H9 (cell line): Measurements from ENCODE around the gene AMMECR1L. TPM values are rescaled to one million over a fixed set of nuclear protein-coding genes. Genes with fewer than 3 reads are reported as not detected.

ENCODE experiments used
- DNase-seq: peaks from one replicate; pipeline ENCODE4 v3.0.0-alpha.2; 2017
- H2AFZ ChIP-seq: one replicate; pipeline ENCODE4 v1.6.1; 2013; ENCODE audit warnings: mild to moderate bottlenecking, low read length, control low read depth, moderate library complexity
- H2AK5ac ChIP-seq: 2 replicates; pipeline ENCODE4 v1.6.1; 2013; ENCODE audit warnings: low read length, control low read depth, mixed read lengths; ENCODE audit not compliant: insufficient read length
- H2BK120ac ChIP-seq: one replicate; pipeline ENCODE4 v1.6.1; 2013; ENCODE audit warnings: low read depth, mild to moderate bottlenecking, low read length, control low read depth, inconsistent platforms; ENCODE audit not compliant: poor library complexity, severe bottlenecking
- H2BK12ac ChIP-seq: 2 replicates; pipeline ENCODE4 v1.6.1; 2013; ENCODE audit warnings: low read length, control low read depth, mixed read lengths, low read depth; ENCODE audit not compliant: insufficient read length
- H2BK15ac ChIP-seq: 2 replicates; pipeline ENCODE4 v1.6.1; 2013; ENCODE audit warnings: low read depth, low read length, control low read depth
- H2BK20ac ChIP-seq: one replicate; pipeline ENCODE4 v1.6.1; 2013; ENCODE audit warnings: low read depth, mild to moderate bottlenecking, low read length, control low read depth, inconsistent platforms; ENCODE audit not compliant: poor library complexity, severe bottlenecking
- H2BK5ac ChIP-seq: 2 replicates; pipeline ENCODE4 v1.6.1; 2013; ENCODE audit warnings: low read length, control low read depth, mixed read lengths; ENCODE audit not compliant: insufficient read length
- H3K14ac ChIP-seq: 2 replicates; pipeline ENCODE4 v1.6.1; 2013; ENCODE audit warnings: low read length, control low read depth; ENCODE audit not compliant: insufficient read depth
- H3K18ac ChIP-seq: 2 replicates; pipeline ENCODE4 v1.6.1; 2013; ENCODE audit warnings: low read depth, mild to moderate bottlenecking, mixed read lengths, low read length, control low read depth; ENCODE audit not compliant: insufficient read length
- H3K23ac ChIP-seq: 2 replicates; pipeline ENCODE4 v1.6.1; 2013; ENCODE audit warnings: low read length, control low read depth, mixed read lengths, low read depth; ENCODE audit not compliant: insufficient read length
- H3K23me2 ChIP-seq: 2 replicates; pipeline ENCODE4 v1.6.1; 2013; ENCODE audit warnings: low read depth, mild to moderate bottlenecking, mixed read lengths, low read length, control low read depth; ENCODE audit not compliant: insufficient read length, poor library complexity, severe bottlenecking
- H3K27ac ChIP-seq: 2 replicates; pipeline ENCODE4 v1.5.1; 2013; ENCODE audit warnings: low read length, control low read depth, mixed read lengths, low read depth; ENCODE audit not compliant: insufficient read length
- H3K27me3 ChIP-seq: 2 replicates; pipeline ENCODE4 v1.6.1; 2013; ENCODE audit warnings: low read length, control low read depth, inconsistent platforms; ENCODE audit not compliant: insufficient read depth
- H3K4ac ChIP-seq: 2 replicates; pipeline ENCODE4 v1.6.1; 2013; ENCODE audit warnings: low read depth, mild to moderate bottlenecking, control low read depth, inconsistent platforms, low read length, moderate library complexity
- H3K4me1 ChIP-seq: 2 replicates; pipeline ENCODE4 v1.6.1; 2013; ENCODE audit warnings: low read length, control low read depth, inconsistent platforms; ENCODE audit not compliant: insufficient read depth
- H3K4me2 ChIP-seq: 2 replicates; pipeline ENCODE4 v1.6.1; 2013; ENCODE audit warnings: low read length, control low read depth, mixed read lengths; ENCODE audit not compliant: insufficient read length, insufficient read depth
- H3K56ac ChIP-seq: 2 replicates; pipeline ENCODE4 v1.6.1; 2013; ENCODE audit warnings: low read depth, mild to moderate bottlenecking, mixed read lengths, low read length, control low read depth; ENCODE audit not compliant: insufficient read length
- H3K79me1 ChIP-seq: 2 replicates; pipeline ENCODE4 v1.6.1; 2013; ENCODE audit warnings: low read depth, mild to moderate bottlenecking, moderate library complexity, low read length, control low read depth, inconsistent platforms; ENCODE audit not compliant: insufficient read depth, poor library complexity, severe bottlenecking
- H3K79me2 ChIP-seq: 2 replicates; pipeline ENCODE4 v1.6.1; 2013; ENCODE audit warnings: low read length, control low read depth, inconsistent platforms; ENCODE audit not compliant: insufficient read depth
- H3K9ac ChIP-seq: 2 replicates; pipeline ENCODE4 v1.6.1; 2013; ENCODE audit warnings: low read length, control low read depth, mixed read lengths; ENCODE audit not compliant: insufficient read length; ENCODE audit errors: extremely low read depth
- H3K9me3 ChIP-seq: one replicate; pipeline ENCODE4 v1.6.1; 2013; ENCODE audit warnings: low read depth, low read length, inconsistent platforms; ENCODE audit not compliant: control insufficient read depth
- H3T11ph ChIP-seq: one replicate; pipeline ENCODE4 v1.6.1; 2013; ENCODE audit warnings: mild to moderate bottlenecking, low read length, control low read depth, inconsistent platforms
- H4K20me1 ChIP-seq: one replicate; pipeline ENCODE4 v1.6.1; 2013; ENCODE audit not compliant: control insufficient read depth, insufficient read length, insufficient read depth
- H4K5ac ChIP-seq: 2 replicates; pipeline ENCODE4 v1.6.1; 2013; ENCODE audit warnings: low read depth, mild to moderate bottlenecking, mixed read lengths, low read length, control low read depth; ENCODE audit not compliant: insufficient read length
- H4K8ac ChIP-seq: replicated peaks from 2 replicates; pipeline ENCODE4 v1.6.1; 2013; ENCODE audit warnings: low read length, control low read depth, mixed read lengths, low read depth; ENCODE audit not compliant: insufficient read length
- H4K91ac ChIP-seq: 2 replicates; pipeline ENCODE4 v1.6.1; 2013; ENCODE audit warnings: low read depth, mild to moderate bottlenecking, moderate library complexity, mixed read lengths, low read length, control low read depth; ENCODE audit not compliant: insufficient read length
- H3K27ac Mint-ChIP-seq, 3 experiments: 2 replicates in 2 of 3; 3 replicates in 1 of 3; pipeline ENCODE4 v1.8.0; 2020 to 2021; ENCODE audit warnings: mixed read lengths in 3 of 3, mild to moderate bottlenecking in 1 of 3, moderate library complexity in 1 of 3
- H3K27me3 Mint-ChIP-seq: 2 replicates; pipeline ENCODE4 v1.8.0; 2021; ENCODE audit warnings: low read depth, mild to moderate bottlenecking, moderate library complexity, mixed read lengths
- H3K36me3 Mint-ChIP-seq, 3 experiments: 2 replicates in 2 of 3; 3 replicates in 1 of 3; pipeline ENCODE4 v1.8.0; 2020 to 2021; ENCODE audit warnings: low read depth in 3 of 3, mixed read lengths in 3 of 3; ENCODE audit not compliant: insufficient read depth in 1 of 3
- H3K4me1 Mint-ChIP-seq, 2 experiments: 2 replicates each; pipeline ENCODE4 v1.8.0; 2020; ENCODE audit warnings: mixed read lengths in 2 of 2
- H3K4me3 Mint-ChIP-seq, 2 experiments: 2 replicates in 1 of 2; 3 replicates in 1 of 2; pipeline ENCODE4 v1.8.0; 2020 to 2021; ENCODE audit warnings: mild to moderate bottlenecking in 2 of 2, mixed read lengths in 2 of 2, moderate library complexity in 1 of 2
- H3K9me3 Mint-ChIP-seq, 2 experiments: 2 replicates in 1 of 2; 3 replicates in 1 of 2; pipeline ENCODE4 v1.8.0; 2020; ENCODE audit warnings: mild to moderate bottlenecking in 2 of 2, mixed read lengths in 2 of 2, moderate library complexity in 1 of 2
- CTCF ChIP-seq: fragments of 200-600 bp; sonication (generic); conservative IDR thresholded peaks from 3 replicates; pipeline ENCODE4 v1.8.0; 2021; ENCODE audit warnings: antibody characterized with exemption, mild to moderate bottlenecking
- WGBS: extraction: QIAGEN DNeasy Blood & Tissue Kit; methylation state at CpG from one replicate; pipeline ENCODE4 v1.1.7; 2013; ENCODE audit warnings: missing lambda C conversion rate, low lambda C conversion rate, mixed read lengths; ENCODE audit not compliant: insufficient read length; ENCODE audit errors: extremely low coverage; 5-methylcytosine and 5-hydroxymethylcytosine counted together
- total RNA-seq: library from RNA; stranded (reverse); gene quantifications from 2 replicates; pipeline ENCODE4 v1.2.1, GENCODE V29; 2021

The AMMECR1L gene
- total RNA-seq, 1 experiment from 2014 or later = 20.0 TPM

- no peak overlapping the region for H3K56ac ChIP-seq
- no peaks in the 10 kb centered on the region for H3K79me1 ChIP-seq
- no peak overlapping the region for H3K4ac ChIP-seq
- no peak overlapping the region for H2BK15ac ChIP-seq
- no peak overlapping the region for H3K27ac ChIP-seq
- H2BK120ac ChIP-seq = no peak overlapping the region
- no peak overlapping the region for H4K91ac ChIP-seq
- H3K4me1 Mint-ChIP-seq = peaks cover 3 to 5% of the 10 kb centered on the region in 2 experiments; a peak in 3 of 4 replicates
- H3K36me3 Mint-ChIP-seq = no peaks in the 10 kb centered on the region
- no peak overlapping the region for H2BK12ac ChIP-seq
- H3K27me3 ChIP-seq = no peaks in the 10 kb centered on the region
- H4K5ac ChIP-seq = no peak overlapping the region
- H3K9me3 ChIP-seq = no peaks in the 10 kb centered on the region
- no peaks in the 10 kb centered on the region for H3K79me2 ChIP-seq
- no peak overlapping the region for H2BK5ac ChIP-seq
- no peak overlapping the region for H3K23ac ChIP-seq
- DNase-seq = no peak
- no peaks in the 10 kb centered on the region for H3K27me3 Mint-ChIP-seq
- H3K14ac ChIP-seq = no peak overlapping the region
- H4K8ac ChIP-seq = no peak overlapping the region
- H2BK20ac ChIP-seq = no peak overlapping the region
- no peak overlapping the region for H2AK5ac ChIP-seq
- WGBS = no CpG with 5 or more reads among the region's 3 CpGs
- no peak overlapping the region for H3K4me3 Mint-ChIP-seq
- H3K9me3 Mint-ChIP-seq = 0 out of 5 replicates have a peak, but pooled peaks cover 0 to 2% of the 10 kb centered on the region in 2 experiments
- H3K4me2 ChIP-seq = no peak overlapping the region
- H3K23me2 ChIP-seq = no peaks in the 10 kb centered on the region
- TF ChIP-seq CTCF = no peak
- no peak overlapping the region for H3K18ac ChIP-seq
- H4K20me1 ChIP-seq = no peaks in the 10 kb centered on the region
- H2AFZ ChIP-seq = no peak overlapping the region
- H3K4me1 ChIP-seq = no peaks in the 10 kb centered on the region; the same call in 1 of the 2 replicates
- H3K27ac Mint-ChIP-seq = no peak overlapping the region
- no peak overlapping the region for H3K9ac ChIP-seq
- H3T11ph ChIP-seq = no peak overlapping the region
These were observed 50.8 kb downstream of the AMMECR1L start for GRCh38 chr2:127834951-127835350.
